Endothelial cell of coronary artery (primary cell): Measurements from ENCODE around the gene CCDC88A. TPM values are rescaled to one million over a fixed set of nuclear protein-coding genes. Genes with fewer than 3 reads are reported as not detected.

Experiments
- total RNA-seq: library from RNA; depleted of rRNA; stranded (reverse); fragments of >200 nt; gene quantifications from 2 replicates; pipeline ENCODE4 v1.2.3, GENCODE V29; 2014

Gene CCDC88A
- total RNA-seq = 37.3 and 38.6 TPM in 2 replicates

GRCh38 chr2:55419679-55420438, at the start of gene CCDC88A:
TSS of gene CCDC88A (minus strand) at chr2:55419856. CDS start at chr2:55419079, 777 bp downstream.

GRCh38 chr2:55268907-55269644, 150.6 kb downstream of the CCDC88A start, which contains the start of gene MTIF2:
TSS of gene MTIF2 (minus strand) at chr2:55269231. CDS start at chr2:55263858, 5,373 bp downstream.

Other genes with a start within 250 kb of the CCDC88A start
- gene CLHC1, start 187.6 kb downstream of the CCDC88A start, total RNA-seq = 5.2 and 11.3 TPM in 2 replicates
- gene RPS27A, start 187.2 kb downstream of the CCDC88A start, total RNA-seq = 975 and 1,075 TPM in 2 replicates
- 32.8 and 37.5 TPM in 2 replicates for gene MTIF2, start 150.6 kb downstream of the CCDC88A start, total RNA-seq
- 15.9 and 17.9 TPM in 2 replicates for gene CFAP36, start 99.9 kb upstream of the CCDC88A start, total RNA-seq
- 43.8 and 48.4 TPM in 2 replicates for gene PPP4R3B, start 197.8 kb upstream of the CCDC88A start, total RNA-seq